HL-60 (cell line): ENCODE results near the gene HINT2.

Experiments
- POLR2AphosphoS5 ChIP-seq: IDR thresholded peaks from 2 replicates; pipeline ENCODE4 v1.6.1; 2012; ENCODE audit warnings: low read depth
- TF ChIP-seq, protein P1 (sequence below): IDR thresholded peaks from one replicate; pipeline ENCODE4 v1.5.1; 2011; ENCODE audit warnings: low read length, control low read depth, inconsistent platforms; ENCODE audit not compliant: insufficient read depth

DNA sequence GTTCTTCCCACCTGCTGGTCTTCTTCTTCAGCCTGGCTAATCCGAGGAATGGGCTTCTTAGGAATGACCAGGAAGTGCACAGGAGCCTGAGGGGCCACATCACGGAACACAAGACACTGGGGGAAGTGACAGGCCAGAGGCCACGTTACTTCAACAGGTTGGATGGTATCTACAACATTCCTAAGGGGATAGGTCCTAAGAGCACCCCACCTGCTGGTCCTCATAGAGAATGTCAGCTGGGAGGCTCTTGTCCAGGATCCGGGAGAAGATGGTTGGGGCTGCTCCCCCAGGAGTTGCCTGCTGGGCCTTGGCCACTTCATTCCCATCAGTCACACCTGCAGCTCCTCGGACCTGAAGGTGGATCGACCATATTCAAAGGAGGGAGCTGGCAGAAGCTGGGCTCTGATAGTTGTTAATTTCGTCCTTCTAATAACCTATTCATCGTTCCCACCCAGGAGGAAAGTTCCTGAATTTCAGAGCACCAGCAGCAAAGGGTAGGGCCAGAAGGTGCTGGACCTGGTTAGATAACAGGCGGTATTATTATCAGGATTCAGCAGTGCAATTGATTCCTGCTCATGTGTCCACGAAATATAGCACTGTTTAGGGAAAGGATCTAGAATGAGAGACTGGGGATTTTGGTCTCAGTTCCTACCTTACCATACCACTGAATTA is 1.3 kb downstream of the HINT2 start:
- TF ChIP-seq, protein P1, sequence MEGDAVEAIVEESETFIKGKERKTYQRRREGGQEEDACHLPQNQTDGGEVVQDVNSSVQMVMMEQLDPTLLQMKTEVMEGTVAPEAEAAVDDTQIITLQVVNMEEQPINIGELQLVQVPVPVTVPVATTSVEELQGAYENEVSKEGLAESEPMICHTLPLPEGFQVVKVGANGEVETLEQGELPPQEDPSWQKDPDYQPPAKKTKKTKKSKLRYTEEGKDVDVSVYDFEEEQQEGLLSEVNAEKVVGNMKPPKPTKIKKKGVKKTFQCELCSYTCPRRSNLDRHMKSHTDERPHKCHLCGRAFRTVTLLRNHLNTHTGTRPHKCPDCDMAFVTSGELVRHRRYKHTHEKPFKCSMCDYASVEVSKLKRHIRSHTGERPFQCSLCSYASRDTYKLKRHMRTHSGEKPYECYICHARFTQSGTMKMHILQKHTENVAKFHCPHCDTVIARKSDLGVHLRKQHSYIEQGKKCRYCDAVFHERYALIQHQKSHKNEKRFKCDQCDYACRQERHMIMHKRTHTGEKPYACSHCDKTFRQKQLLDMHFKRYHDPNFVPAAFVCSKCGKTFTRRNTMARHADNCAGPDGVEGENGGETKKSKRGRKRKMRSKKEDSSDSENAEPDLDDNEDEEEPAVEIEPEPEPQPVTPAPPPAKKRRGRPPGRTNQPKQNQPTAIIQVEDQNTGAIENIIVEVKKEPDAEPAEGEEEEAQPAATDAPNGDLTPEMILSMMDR = no peak
- TF ChIP-seq POLR2AphosphoS5 = no peak
